ENCODE measurements around the gene BCAS1. TPM values are rescaled to one million over a fixed set of nuclear protein-coding genes. Genes with fewer than 3 reads are reported as not detected.

Gene BCAS1
- total RNA-seq, 4 donors from 2014 or later, result 0.29 to 0.83 TPM; not detected in 2

- Histone ChIP-seq H3K4me3 (no peak overlapping the region), H3K36me3 (no peaks in the 10 kb centered on the region), H3K4me1 (peaks cover 0 to 15% of the 10 kb centered on the region in 2 donors), H3K27ac (peak overlapping the region; percentile 86 to 98), H3K9me3 (no peaks in the 10 kb centered on the region), H3K27me3 (no peaks in the 10 kb centered on the region)
- no peak for TF ChIP-seq POLR2A (IDR thresholded peaks at IDR 0.05)
- TF ChIP-seq, protein P1, sequence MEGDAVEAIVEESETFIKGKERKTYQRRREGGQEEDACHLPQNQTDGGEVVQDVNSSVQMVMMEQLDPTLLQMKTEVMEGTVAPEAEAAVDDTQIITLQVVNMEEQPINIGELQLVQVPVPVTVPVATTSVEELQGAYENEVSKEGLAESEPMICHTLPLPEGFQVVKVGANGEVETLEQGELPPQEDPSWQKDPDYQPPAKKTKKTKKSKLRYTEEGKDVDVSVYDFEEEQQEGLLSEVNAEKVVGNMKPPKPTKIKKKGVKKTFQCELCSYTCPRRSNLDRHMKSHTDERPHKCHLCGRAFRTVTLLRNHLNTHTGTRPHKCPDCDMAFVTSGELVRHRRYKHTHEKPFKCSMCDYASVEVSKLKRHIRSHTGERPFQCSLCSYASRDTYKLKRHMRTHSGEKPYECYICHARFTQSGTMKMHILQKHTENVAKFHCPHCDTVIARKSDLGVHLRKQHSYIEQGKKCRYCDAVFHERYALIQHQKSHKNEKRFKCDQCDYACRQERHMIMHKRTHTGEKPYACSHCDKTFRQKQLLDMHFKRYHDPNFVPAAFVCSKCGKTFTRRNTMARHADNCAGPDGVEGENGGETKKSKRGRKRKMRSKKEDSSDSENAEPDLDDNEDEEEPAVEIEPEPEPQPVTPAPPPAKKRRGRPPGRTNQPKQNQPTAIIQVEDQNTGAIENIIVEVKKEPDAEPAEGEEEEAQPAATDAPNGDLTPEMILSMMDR (IDR thresholded peaks at IDR 0.05), result no peak
- no peak for DNase-seq
- intact Hi-C loops (cut with DNase I; ENCODE audit: low total_unique reads), result no loop called here
Measured at GRCh38 chr20:53914091-53914780, 156.2 kb downstream of the BCAS1 start.

DNA sequence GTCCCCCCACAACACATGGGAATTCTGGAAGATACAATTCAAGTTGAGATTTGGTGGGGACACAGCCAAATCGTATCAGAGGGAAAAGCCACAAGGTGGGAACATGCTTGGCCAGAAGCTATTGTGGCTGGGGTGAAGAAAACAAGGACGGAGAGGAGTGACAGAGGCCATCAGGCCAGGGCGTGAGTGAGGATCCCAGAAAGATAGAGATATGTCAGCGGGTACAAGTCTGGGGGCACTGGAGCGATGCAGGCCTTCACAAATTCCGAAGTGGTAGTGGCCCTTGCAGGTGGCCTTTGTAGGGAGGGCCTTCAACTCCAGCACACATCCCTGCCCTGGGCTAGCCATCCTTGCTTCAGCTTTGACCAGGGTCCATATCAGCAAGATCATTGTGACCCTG lies 159.1 kb downstream of the BCAS1 start:
- no peak for TF ChIP-seq POLR2A (IDR thresholded peaks at IDR 0.05)
- TF ChIP-seq, protein P1 (IDR thresholded peaks at IDR 0.05), result no peak
- Histone ChIP-seq H3K27ac (no peak overlapping the region), H3K4me1 (peaks cover 0 to 2% of the 10 kb centered on the region in 2 donors), H3K27me3 (no peaks in the 10 kb centered on the region), H3K9me3 (no peaks in the 10 kb centered on the region), H3K4me3 (no peak overlapping the region), H3K36me3 (no peaks in the 10 kb centered on the region)
- DNase-seq, result no peak
- intact Hi-C loops (cut with DNase I; ENCODE audit: low total_unique reads), result no loop called here

DNA sequence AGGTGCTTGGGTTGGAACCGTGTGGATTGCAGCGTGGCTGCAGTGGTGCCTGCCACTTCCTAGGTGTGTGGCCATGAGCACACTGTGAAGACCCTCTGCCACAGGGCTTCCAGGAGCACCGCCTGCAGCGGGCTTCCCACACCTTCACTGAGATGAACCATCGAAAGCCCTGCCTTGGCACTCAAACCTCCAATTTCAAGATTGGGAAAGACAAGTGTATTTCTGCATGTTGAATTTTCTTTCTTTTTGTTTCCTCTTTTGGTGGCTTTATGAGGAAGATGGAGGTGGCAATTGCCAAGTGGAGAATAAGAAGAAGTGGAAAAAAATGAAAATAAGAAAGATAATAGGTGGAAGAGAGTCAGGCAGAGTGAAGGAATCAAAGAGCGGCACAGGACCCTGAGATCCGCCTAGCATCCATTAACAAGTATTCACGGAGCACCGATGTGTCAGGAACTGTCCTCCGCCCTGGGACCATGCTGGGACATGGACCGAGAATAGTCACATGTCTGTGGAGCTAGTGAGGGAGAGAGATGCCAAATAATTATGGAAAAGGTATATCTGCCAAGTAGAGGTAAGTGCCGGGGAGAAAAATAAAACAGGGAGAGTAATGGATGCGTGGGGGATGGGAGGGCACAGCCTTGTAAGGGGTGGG lies 159.9 kb downstream of the BCAS1 start:
- Histone ChIP-seq H3K27ac (no peak overlapping the region), H3K4me3 (no peak overlapping the region), H3K27me3 (no peaks in the 10 kb centered on the region), H3K36me3 (no peaks in the 10 kb centered on the region), H3K9me3 (no peaks in the 10 kb centered on the region), H3K4me1 (no peaks in the 10 kb centered on the region)
- intact Hi-C loops (cut with DNase I; ENCODE audit: low total_unique reads), result no loop called here
- no peak for TF ChIP-seq POLR2A (IDR thresholded peaks at IDR 0.05)
- TF ChIP-seq, protein P1 (IDR thresholded peaks at IDR 0.05), result no peak
- no peak for DNase-seq

- intact Hi-C loops (cut with DNase I; ENCODE audit: low total_unique reads), result no loop called here
- no peaks in the 10 kb centered on the region for H3K27me3 ChIP-seq
- no peak for TF ChIP-seq POLR2A (IDR thresholded peaks at IDR 0.05)
- TF ChIP-seq, protein P1 (IDR thresholded peaks at IDR 0.05), result no peak
Measured at GRCh38 chr20:53907968-53908751, 162.2 kb downstream of the BCAS1 start.

GRCh38 chr20:53905820-53906191 lies 164.6 kb downstream of the BCAS1 start:
- no peaks in the 10 kb centered on the region for H3K27me3 ChIP-seq

More at GRCh38 chr20:53907968-53908751, 162.2 kb downstream of the BCAS1 start:
- no peak overlapping the region for H3K27ac ChIP-seq
- no peak for DNase-seq
- no peaks in the 10 kb centered on the region for H3K9me3 ChIP-seq
- no peaks in the 10 kb centered on the region for H3K36me3 ChIP-seq
- no peak overlapping the region for H3K4me3 ChIP-seq
- H3K4me1 ChIP-seq, result no peaks in the 10 kb centered on the region

More at GRCh38 chr20:53905820-53906191, 164.6 kb downstream of the BCAS1 start:
- no peak for TF ChIP-seq POLR2A (IDR thresholded peaks at IDR 0.05)
- TF ChIP-seq, protein P1 (IDR thresholded peaks at IDR 0.05), result no peak
- H3K36me3 ChIP-seq, result no peaks in the 10 kb centered on the region
- intact Hi-C loops (cut with DNase I; ENCODE audit: low total_unique reads), result no loop called here
- H3K9me3 ChIP-seq, result no peaks in the 10 kb centered on the region
- no peak overlapping the region for H3K27ac ChIP-seq
- H3K4me3 ChIP-seq, result no peak overlapping the region
- no peak for DNase-seq
- H3K4me1 ChIP-seq, result no peaks in the 10 kb centered on the region
